Measurements from ENCODE around the gene PSME3IP1. TPM values are rescaled to one million over a fixed set of nuclear protein-coding genes. Genes with fewer than 3 reads are reported as not detected.

PSME3IP1 gene
- total RNA-seq, 1 experiment from 2014 or later, result 103 TPM

DNA sequence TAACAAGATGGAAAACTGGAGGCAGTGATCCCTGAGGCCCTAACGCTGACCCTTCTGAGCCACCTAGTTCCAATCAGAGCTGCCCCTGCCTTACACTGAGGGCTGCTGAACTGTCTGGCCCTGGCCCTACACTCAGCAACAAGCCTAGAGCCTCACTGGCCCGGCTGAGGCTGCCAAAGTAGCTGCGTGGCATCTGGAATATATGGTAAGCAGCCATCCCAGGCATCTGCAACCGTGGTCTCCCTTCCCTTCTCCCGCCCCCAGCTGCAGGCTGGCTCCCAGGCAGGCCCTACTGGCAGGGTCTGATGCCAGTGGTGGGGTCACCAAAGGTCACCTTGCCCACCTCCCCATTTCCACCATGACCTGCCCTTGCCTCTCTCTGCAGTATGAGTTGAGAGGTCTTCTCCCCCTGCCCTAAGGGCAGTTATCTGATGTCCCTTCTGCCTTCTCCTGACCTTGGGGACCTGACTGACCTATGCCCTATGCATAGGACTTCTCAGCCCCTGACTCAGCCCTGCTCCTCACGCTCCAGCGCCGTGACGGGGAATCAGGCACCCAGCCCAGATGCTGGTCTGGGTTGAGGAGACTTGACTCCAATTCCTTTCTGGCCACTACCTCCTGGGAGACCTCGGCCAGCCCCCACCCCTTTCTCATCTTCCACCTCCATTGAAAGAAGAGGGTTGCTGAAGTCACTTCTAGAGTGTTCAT is 48.1 kb downstream of the PSME3IP1 start:
- no peak overlapping the region for H2BK5ac ChIP-seq (ENCODE audit: insufficient read length, low read length)
- Mint-ChIP-seq H3K27me3 (ENCODE audit: low read depth) (no peaks in the 10 kb centered on the region), H3K4me3 (no peak overlapping the region), H3K9me3 (no peaks in the 10 kb centered on the region), H3K36me3 (ENCODE audit: insufficient read depth in 1 of 3, low read depth in 3 of 3) (no peaks in the 10 kb centered on the region; a peak in 1 of 7 replicates), H3K27ac (peak overlapping the region in 2 of 3 experiments; percentile 32 to 78; a peak in 1 of 7 replicates), H3K4me1 (peaks cover 6 to 16% of the 10 kb centered on the region in 2 experiments)
- H3K79me2 ChIP-seq (ENCODE audit: insufficient read depth, low read length), result no peaks in the 10 kb centered on the region
- no CpG with 5 or more reads among the region's 10 CpGs for WGBS (ENCODE audit: extremely low coverage, insufficient read length, low lambda C conversion rate)
- H2BK20ac ChIP-seq (ENCODE audit: low read depth, low read length, poor library complexity, severe bottlenecking), result no peak overlapping the region
- H2AFZ ChIP-seq (ENCODE audit: low read length), result no peak overlapping the region
- no peak overlapping the region for H3K23ac ChIP-seq (ENCODE audit: insufficient read length, low read depth, low read length)
- H3K9ac ChIP-seq (ENCODE audit: extremely low read depth, insufficient read length, low read length), result no peak overlapping the region
- no peak overlapping the region for H2AK5ac ChIP-seq (ENCODE audit: insufficient read length, low read length)
- H4K91ac ChIP-seq (ENCODE audit: insufficient read length, low read depth, low read length), result no peak overlapping the region
- no peak overlapping the region for H3K4me2 ChIP-seq (ENCODE audit: insufficient read depth, insufficient read length, low read length)
- H3K14ac ChIP-seq (ENCODE audit: insufficient read depth, low read length), result no peak overlapping the region
- H3T11ph ChIP-seq (ENCODE audit: low read length), result no peak overlapping the region
- H3K4me1 ChIP-seq (ENCODE audit: insufficient read depth, low read length), result no peaks in the 10 kb centered on the region
- no peak overlapping the region for H2BK120ac ChIP-seq (ENCODE audit: low read depth, low read length, poor library complexity, severe bottlenecking)
- H3K27me3 ChIP-seq (ENCODE audit: insufficient read depth, low read length), result no peaks in the 10 kb centered on the region
- no peak for TF ChIP-seq CTCF (conservative IDR thresholded peaks at IDR 0.05)
- no peaks in the 10 kb centered on the region for H4K20me1 ChIP-seq (ENCODE audit: control insufficient read depth, insufficient read depth, insufficient read length)
- H3K79me1 ChIP-seq (ENCODE audit: insufficient read depth, low read depth, low read length, poor library complexity, severe bottlenecking), result no peaks in the 10 kb centered on the region
- H4K8ac ChIP-seq (replicated peaks; ENCODE audit: insufficient read length, low read depth, low read length), result no peak overlapping the region
- no peak overlapping the region for H3K27ac ChIP-seq (ENCODE audit: insufficient read length, low read depth, low read length)
- H3K56ac ChIP-seq (ENCODE audit: insufficient read length, low read depth, low read length), result no peak overlapping the region
- no peak overlapping the region for H4K5ac ChIP-seq (ENCODE audit: insufficient read length, low read depth, low read length)
- H2BK15ac ChIP-seq (ENCODE audit: low read depth, low read length), result no peak overlapping the region
- no peak overlapping the region for H2BK12ac ChIP-seq (ENCODE audit: insufficient read length, low read depth, low read length)
- H3K9me3 ChIP-seq (ENCODE audit: control insufficient read depth, low read depth, low read length), result no peaks in the 10 kb centered on the region
- H3K4ac ChIP-seq (ENCODE audit: low read depth, low read length), result no peak overlapping the region
- no peaks in the 10 kb centered on the region for H3K23me2 ChIP-seq (ENCODE audit: insufficient read length, low read depth, low read length, poor library complexity, severe bottlenecking)
- no peak for DNase-seq
- H3K18ac ChIP-seq (ENCODE audit: insufficient read length, low read depth, low read length), result no peak overlapping the region

All from H9 (cell line).